ENCODE measurements around the gene ZGPAT.

DNA sequence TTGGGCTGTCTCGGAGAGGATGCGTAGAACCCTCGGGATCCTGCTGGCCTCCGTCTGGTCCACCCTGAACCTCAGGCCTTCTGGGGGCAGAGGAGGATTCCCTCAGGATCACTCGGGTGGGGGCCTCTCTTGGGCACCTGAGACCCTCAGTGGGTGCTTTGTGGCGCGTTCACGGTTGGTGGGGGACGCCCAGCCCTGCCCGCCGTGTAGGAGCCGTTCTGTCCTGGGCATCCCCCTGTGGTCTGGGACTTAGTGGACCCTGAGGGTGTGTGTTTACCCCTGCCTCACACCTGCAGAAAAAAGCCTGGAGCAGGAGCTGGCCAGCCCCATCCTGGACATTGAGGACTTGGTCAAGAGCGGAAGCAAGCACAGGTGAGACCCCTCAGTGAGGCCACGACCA lies 42.1 kb upstream of the ZGPAT start:
- TF ChIP-seq, protein P1, sequence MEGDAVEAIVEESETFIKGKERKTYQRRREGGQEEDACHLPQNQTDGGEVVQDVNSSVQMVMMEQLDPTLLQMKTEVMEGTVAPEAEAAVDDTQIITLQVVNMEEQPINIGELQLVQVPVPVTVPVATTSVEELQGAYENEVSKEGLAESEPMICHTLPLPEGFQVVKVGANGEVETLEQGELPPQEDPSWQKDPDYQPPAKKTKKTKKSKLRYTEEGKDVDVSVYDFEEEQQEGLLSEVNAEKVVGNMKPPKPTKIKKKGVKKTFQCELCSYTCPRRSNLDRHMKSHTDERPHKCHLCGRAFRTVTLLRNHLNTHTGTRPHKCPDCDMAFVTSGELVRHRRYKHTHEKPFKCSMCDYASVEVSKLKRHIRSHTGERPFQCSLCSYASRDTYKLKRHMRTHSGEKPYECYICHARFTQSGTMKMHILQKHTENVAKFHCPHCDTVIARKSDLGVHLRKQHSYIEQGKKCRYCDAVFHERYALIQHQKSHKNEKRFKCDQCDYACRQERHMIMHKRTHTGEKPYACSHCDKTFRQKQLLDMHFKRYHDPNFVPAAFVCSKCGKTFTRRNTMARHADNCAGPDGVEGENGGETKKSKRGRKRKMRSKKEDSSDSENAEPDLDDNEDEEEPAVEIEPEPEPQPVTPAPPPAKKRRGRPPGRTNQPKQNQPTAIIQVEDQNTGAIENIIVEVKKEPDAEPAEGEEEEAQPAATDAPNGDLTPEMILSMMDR (IDR thresholded peaks at IDR 0.05) = no peak
- no peak for TF ChIP-seq POLR2A (IDR thresholded peaks at IDR 0.05)

All from right lobe of liver (tissue), 4 donors.